ENCODE measurements around the gene FOXO4. TPM values are rescaled to one million over a fixed set of nuclear protein-coding genes. Genes with fewer than 3 reads are reported as not detected.

FOXO4 gene
- total and polyA plus RNA-seq, 8 donors, result 7.5 to 20.0 (median 12.5) TPM

DNA sequence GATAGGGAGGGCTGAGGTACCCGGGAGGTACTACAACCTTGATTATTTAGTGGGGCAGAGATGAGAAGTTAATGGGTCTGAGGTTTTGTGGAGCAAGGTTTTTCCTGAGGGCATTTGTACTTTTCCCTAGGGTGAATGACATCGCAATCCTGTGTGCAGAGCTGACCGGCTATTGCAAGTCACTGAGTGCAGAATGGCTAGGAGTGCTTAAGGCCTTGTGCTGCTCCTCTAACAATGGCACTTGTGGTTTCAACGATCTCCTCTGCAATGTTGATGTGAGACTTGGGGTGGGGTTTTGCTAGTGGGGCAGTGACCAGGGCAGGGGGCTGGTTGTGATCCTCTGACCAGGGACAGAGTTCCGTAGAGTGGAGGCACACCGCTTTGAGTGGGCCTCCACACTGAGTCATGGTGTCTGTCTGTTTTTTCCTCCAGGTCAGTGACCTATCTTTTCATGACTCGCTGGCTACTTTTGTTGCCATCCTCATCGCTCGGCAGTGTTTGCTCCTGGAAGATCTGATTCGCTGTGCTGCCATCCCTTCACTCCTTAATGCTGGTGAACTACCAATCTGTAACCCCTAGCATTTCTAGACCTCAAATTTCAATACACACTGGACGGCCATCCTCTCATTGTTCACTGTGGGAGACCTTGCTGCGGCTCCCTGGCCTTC lies 32.6 kb downstream of the FOXO4 start:
- TF ChIP-seq, protein P1, sequence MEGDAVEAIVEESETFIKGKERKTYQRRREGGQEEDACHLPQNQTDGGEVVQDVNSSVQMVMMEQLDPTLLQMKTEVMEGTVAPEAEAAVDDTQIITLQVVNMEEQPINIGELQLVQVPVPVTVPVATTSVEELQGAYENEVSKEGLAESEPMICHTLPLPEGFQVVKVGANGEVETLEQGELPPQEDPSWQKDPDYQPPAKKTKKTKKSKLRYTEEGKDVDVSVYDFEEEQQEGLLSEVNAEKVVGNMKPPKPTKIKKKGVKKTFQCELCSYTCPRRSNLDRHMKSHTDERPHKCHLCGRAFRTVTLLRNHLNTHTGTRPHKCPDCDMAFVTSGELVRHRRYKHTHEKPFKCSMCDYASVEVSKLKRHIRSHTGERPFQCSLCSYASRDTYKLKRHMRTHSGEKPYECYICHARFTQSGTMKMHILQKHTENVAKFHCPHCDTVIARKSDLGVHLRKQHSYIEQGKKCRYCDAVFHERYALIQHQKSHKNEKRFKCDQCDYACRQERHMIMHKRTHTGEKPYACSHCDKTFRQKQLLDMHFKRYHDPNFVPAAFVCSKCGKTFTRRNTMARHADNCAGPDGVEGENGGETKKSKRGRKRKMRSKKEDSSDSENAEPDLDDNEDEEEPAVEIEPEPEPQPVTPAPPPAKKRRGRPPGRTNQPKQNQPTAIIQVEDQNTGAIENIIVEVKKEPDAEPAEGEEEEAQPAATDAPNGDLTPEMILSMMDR (IDR thresholded peaks at IDR 0.05), result no peak
- WGBS, 2 donors, result 82 to 83% methylated on average over 12 of the region's 12 CpGs
- Histone ChIP-seq H3K4me3 (no peak overlapping the region), H3K9me3 (no peaks in the 10 kb centered on the region), H3K27me3 (no peaks in the 10 kb centered on the region), H3K4me1 (no peaks in the 10 kb centered on the region), H3K27ac (no peak overlapping the region), H3K36me3 (no peaks in the 10 kb centered on the region)
- FAIRE-seq (no peak), DNase-seq (no peak), ATAC-seq (no peak)
- intact Hi-C loops (cut with DNase I), result no loop called here

DNA sequence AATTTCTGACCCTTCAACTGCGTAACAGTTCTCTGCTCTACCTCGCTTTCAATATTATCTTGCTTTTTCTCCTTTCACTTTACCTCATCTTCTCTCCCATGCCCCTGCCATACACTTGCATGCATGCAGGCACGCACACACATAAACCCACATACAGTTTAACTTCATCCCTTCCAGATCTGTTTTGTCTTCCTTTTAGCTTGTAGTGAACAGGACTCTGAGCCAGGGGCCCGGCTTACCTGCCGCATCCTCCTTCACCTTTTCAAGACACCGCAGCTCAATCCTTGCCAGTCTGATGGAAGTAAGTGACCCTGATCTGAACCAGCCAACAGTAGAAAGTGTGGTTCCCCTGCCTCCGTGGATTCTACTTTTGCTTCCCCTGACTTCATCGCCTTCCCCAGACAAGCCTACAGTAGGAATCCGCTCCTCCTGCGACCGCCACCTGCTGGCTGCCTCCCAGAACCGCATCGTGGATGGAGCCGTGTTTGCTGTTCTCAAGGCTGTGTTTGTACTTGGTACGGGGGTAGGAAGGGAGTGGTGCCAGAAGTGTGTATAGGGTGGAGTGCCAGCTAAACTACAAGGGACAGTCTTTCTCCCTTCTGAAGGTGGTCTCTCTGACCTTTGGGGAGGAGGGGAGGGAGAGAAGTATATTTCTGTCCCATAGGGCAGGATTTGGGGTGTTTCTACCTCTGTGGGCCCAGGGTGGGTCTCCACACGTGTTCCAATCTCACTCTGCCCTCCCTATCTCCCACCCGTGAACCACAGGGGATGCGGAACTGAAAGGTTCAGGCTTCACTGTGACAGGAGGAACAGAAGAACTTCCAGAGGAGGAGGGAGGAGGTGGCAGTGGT lies 33.5 kb downstream of the FOXO4 start:
- no peak overlapping the region for H3K27ac ChIP-seq
- H3K4me1 ChIP-seq, result no peaks in the 10 kb centered on the region
- H3K4me3 ChIP-seq, result no peak overlapping the region
- intact Hi-C loops (cut with DNase I), result no loop called here
- 22 to 24% methylated on average over 18 of the region's 18 CpGs for WGBS, 2 donors
- DNase-seq (peak; percentile 50 to 86 (median 75)), FAIRE-seq (peak; percentile 75), ATAC-seq (peak; percentile 84 to 95 (median 94))
- H3K27me3 ChIP-seq, result no peaks in the 10 kb centered on the region
- no peaks in the 10 kb centered on the region for H3K9me3 ChIP-seq
- no peaks in the 10 kb centered on the region for H3K36me3 ChIP-seq
- TF ChIP-seq, protein P1 (IDR thresholded peaks at IDR 0.05), result peak; percentile 45 to 68 (median 60)

DNA sequence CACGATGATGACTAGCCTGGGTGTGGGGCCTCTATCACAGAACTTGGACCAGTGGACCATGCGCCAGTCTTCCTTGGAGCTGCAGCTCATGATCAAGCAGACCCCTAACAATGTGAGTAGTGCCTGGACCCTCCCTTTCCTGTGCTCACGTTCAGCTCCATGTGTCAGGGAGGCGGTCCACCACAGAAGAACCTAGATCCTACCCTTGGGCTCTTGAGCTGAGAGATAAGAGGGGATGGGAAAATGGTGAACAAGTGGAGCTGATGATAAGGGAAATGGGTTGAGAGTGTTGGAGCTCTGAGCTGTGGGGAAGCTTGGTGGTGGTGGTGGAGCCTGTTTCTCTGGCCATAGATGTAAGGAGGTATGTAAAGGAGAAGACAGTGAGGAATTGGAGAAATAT lies 35.9 kb downstream of the FOXO4 start:
- ATAC-seq (no peak), FAIRE-seq (no peak), DNase-seq (no peak)
- Histone ChIP-seq H3K27me3 (no peaks in the 10 kb centered on the region), H3K4me1 (no peaks in the 10 kb centered on the region), H3K4me3 (no peak overlapping the region), H3K36me3 (peaks cover 0 to under 1% (median 0%) of the 10 kb centered on the region in 3 donors), H3K9me3 (no peaks in the 10 kb centered on the region), H3K27ac (no peak overlapping the region)
- 81 to 92% methylated on average over 4 of the region's 4 CpGs for WGBS, 2 donors
- intact Hi-C loops (cut with DNase I), result no loop called here
- TF ChIP-seq, protein P1 (IDR thresholded peaks at IDR 0.05), result no peak

DNA sequence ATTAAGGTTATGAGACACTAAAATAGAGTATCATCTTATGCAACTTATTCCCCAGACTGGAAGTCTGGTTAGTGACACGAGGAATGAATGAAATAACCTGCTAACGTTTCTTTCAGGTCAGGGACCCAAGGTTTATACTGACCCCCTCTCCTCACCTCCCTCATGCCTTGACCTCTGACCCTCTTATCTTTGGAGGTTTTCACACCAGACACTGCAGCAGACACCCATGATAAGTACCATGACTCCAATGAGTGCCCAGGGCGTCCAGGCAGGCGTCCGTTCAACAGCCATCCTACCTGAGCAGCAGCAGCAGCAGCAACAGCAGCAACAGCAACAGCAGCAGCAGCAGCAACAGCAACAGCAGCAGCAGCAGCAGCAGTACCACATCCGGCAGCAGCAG lies 44.8 kb downstream of the FOXO4 start:
- peaks cover 0 to 11% (median 4%) of the 10 kb centered on the region in 3 donors for H3K36me3 ChIP-seq
- H3K27me3 ChIP-seq, result no peaks in the 10 kb centered on the region

More for the DNA sequence above, 44.8 kb downstream of the FOXO4 start:
- no peaks in the 10 kb centered on the region for H3K4me1 ChIP-seq
- no peak for FAIRE-seq
- DNase-seq, result no peak
- WGBS, 2 donors, result 58 to 83% methylated on average over 6 of the region's 6 CpGs
- H3K9me3 ChIP-seq, result no peaks in the 10 kb centered on the region
- no peak for ATAC-seq
- no peak overlapping the region for H3K4me3 ChIP-seq
- TF ChIP-seq, protein P1 (IDR thresholded peaks at IDR 0.05), result no peak
- H3K27ac ChIP-seq, result no peak overlapping the region
- intact Hi-C loops (cut with DNase I), result no loop called here
